GM12865 (cell line): Measurements from ENCODE around the gene ILDR1.
"Not testable (repeated sequence)": the region's sequence is repeated elsewhere in the genome, so short reads cannot be mapped to it uniquely, and the experiment has no call there.

Experiments
- DNase-seq: peaks from one replicate; pipeline ENCODE4 v3.0.0; 2010; ENCODE audit warnings: low read depth
- H3K4me3 ChIP-seq: 2 replicates; pipeline ENCODE4 v1.5.1; 2011; ENCODE audit warnings: mild to moderate bottlenecking, low read depth, low read length, control low read depth
- TF ChIP-seq, protein P1 (sequence below): IDR thresholded peaks from 2 replicates; pipeline ENCODE4 v1.5.1; 2011; ENCODE audit warnings: low read length, control low read depth, low read depth, inconsistent platforms; ENCODE audit not compliant: insufficient read depth; ENCODE audit errors: missing control alignments

ILDR1 gene

DNA sequence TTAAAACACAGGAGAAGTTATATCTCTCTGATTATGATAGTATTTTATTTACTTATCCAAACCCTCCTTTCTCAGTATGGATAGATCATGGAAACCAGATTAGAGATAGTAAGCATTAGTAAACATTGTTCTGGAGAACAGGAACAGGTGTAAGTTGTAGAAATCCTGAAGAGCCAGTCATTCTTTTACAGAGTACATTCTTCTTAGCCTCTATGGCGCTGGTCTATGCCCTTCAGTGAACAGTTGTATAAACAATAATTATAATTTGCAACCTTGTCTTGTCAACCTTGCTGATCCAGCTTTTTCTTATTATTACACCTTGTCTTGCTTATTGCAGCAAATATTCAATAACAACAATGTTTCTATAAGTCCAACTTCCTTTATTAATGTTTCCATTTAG is 80.5 kb downstream of the ILDR1 start:
- no peak overlapping the region for H3K4me3 ChIP-seq
- TF ChIP-seq, protein P1, sequence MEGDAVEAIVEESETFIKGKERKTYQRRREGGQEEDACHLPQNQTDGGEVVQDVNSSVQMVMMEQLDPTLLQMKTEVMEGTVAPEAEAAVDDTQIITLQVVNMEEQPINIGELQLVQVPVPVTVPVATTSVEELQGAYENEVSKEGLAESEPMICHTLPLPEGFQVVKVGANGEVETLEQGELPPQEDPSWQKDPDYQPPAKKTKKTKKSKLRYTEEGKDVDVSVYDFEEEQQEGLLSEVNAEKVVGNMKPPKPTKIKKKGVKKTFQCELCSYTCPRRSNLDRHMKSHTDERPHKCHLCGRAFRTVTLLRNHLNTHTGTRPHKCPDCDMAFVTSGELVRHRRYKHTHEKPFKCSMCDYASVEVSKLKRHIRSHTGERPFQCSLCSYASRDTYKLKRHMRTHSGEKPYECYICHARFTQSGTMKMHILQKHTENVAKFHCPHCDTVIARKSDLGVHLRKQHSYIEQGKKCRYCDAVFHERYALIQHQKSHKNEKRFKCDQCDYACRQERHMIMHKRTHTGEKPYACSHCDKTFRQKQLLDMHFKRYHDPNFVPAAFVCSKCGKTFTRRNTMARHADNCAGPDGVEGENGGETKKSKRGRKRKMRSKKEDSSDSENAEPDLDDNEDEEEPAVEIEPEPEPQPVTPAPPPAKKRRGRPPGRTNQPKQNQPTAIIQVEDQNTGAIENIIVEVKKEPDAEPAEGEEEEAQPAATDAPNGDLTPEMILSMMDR, result no peak
- no peak for DNase-seq

DNA sequence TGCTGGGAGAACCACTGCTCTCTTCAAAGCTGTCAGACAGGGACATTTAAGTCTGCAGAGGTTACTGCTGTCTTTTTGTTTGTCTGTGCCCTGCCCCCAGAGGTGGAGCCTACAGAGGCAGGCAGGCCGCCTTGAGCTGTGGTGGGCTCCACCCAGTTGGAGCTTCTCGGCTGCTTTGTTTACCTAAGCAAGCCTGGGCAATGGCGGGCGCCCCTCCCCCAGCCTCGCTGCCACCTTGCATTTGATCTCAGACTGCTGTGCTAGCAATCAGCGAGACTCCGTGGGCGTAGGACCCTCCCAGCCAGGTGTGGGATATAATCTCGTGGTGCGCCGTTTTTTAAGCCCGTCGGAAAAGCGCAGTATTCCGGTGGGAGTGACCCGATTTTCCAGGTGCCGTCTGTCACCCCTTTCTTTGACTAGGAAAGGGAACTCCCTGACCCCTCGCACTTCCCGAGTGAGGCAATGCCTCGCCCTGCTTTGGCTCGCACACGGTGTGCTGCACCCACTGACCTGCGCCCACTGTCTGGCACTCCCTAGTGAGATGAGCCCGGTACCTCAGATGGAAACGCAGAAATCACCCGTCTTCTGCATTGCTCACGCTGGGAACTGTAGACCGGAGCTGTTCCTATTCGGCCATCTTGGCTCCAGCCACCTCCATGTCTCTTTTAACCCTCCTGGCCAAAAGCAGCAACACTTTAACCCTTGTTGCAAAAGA is 83.7 kb downstream of the ILDR1 start:
- H3K4me3 ChIP-seq, DNase-seq: not testable (repeated sequence)
